Kidney epithelial cell (primary cell): ENCODE measurements around the gene PLXNA2. TPM values are rescaled to one million over a fixed set of nuclear protein-coding genes. Genes with fewer than 3 reads are reported as not detected.
A peak's percentile ranks its signal among the peaks of the same experiment; 100 is the strongest.

Experiments used
- DNase-seq: peaks from one replicate; pipeline ENCODE4 v3.0.0-alpha.2; 2010; ENCODE audit warnings: low read depth
- H3K27me3 ChIP-seq: 2 replicates; pipeline ENCODE4 v1.6.0; 2011; ENCODE audit warnings: low read length; ENCODE audit not compliant: control insufficient read depth, insufficient read depth
- H3K36me3 ChIP-seq: 2 replicates; pipeline ENCODE4 v1.5.1; 2011; ENCODE audit warnings: low read length; ENCODE audit not compliant: control insufficient read depth, insufficient read depth
- H3K4me3 ChIP-seq: 2 replicates; pipeline ENCODE4 v1.5.1; 2011; ENCODE audit warnings: low read depth, mild to moderate bottlenecking, control low read depth, low read length
- CTCF ChIP-seq: IDR thresholded peaks from 2 replicates; pipeline ENCODE4 v1.5.1; 2011; ENCODE audit warnings: mild to moderate bottlenecking, moderate library complexity, low read length, control low read depth, inconsistent platforms; ENCODE audit not compliant: insufficient read depth, poor library complexity, severe bottlenecking
- total RNA-seq: library from RNA; depleted of rRNA; stranded (reverse); fragments of >200 nt; gene quantifications from 2 replicates; pipeline ENCODE4 v1.2.3, GENCODE V29; 2015

The PLXNA2 gene
- total RNA-seq, 1 donor from 2014 or later: 6.9 TPM

- Histone ChIP-seq H3K4me3 (no peak overlapping the region), H3K27me3 (peaks cover 4% of the 10 kb centered on the region), H3K36me3 (no peaks in the 10 kb centered on the region)
- no peak for DNase-seq
- TF ChIP-seq CTCF: no peak
Observed at GRCh38 chr1:207996636-207997035, 247.5 kb downstream of the PLXNA2 start.

GRCh38 chr1:207995576-207995975, 248.6 kb downstream of the PLXNA2 start:
- peaks cover 5% of the 10 kb centered on the region for H3K27me3 ChIP-seq
- H3K36me3 ChIP-seq: no peaks in the 10 kb centered on the region
- no peak overlapping the region for H3K4me3 ChIP-seq
- no peak for TF ChIP-seq CTCF
- DNase-seq: no peak

GRCh38 chr1:207993477-207994445, 250.4 kb downstream of the PLXNA2 start:
- no peak overlapping the region for H3K4me3 ChIP-seq
- TF ChIP-seq CTCF: peak; percentile 32
- peaks cover 6% of the 10 kb centered on the region for H3K27me3 ChIP-seq
- no peak for DNase-seq
- H3K36me3 ChIP-seq: no peaks in the 10 kb centered on the region

GRCh38 chr1:207992677-207993236, 251.4 kb downstream of the PLXNA2 start:
- no peaks in the 10 kb centered on the region for H3K36me3 ChIP-seq
- H3K27me3 ChIP-seq: peaks cover 6% of the 10 kb centered on the region
- no peak for TF ChIP-seq CTCF
- no peak overlapping the region for H3K4me3 ChIP-seq
- no peak for DNase-seq

GRCh38 chr1:207991583-207992026, 252.6 kb downstream of the PLXNA2 start:
- no peak for DNase-seq
- TF ChIP-seq CTCF: no peak
- H3K4me3 ChIP-seq: no peak overlapping the region
- H3K27me3 ChIP-seq: peaks cover 6% of the 10 kb centered on the region
- H3K36me3 ChIP-seq: no peaks in the 10 kb centered on the region
